ENCODE data around the gene ACVR1.

Gene ACVR1

DNA sequence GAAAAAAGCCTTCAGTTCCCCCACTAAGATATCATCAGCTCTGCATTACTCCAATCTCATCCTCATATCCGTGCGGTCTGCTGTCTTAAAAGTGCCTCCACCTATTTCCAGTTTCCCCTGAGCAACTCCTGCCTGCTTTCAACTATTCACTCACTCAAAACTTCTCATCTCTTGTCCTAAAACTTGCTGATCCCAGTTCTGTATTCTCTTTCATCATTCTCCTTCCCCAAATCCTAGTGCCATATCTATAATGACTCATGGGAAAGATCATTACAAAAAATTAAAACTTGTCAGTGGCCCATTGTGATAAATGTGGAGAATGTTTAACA, 20.0 kb downstream of the ACVR1 start:
- no peak for DNase-seq (ENCODE audit: extremely low read depth, low read depth)
- TF ChIP-seq, protein P1, sequence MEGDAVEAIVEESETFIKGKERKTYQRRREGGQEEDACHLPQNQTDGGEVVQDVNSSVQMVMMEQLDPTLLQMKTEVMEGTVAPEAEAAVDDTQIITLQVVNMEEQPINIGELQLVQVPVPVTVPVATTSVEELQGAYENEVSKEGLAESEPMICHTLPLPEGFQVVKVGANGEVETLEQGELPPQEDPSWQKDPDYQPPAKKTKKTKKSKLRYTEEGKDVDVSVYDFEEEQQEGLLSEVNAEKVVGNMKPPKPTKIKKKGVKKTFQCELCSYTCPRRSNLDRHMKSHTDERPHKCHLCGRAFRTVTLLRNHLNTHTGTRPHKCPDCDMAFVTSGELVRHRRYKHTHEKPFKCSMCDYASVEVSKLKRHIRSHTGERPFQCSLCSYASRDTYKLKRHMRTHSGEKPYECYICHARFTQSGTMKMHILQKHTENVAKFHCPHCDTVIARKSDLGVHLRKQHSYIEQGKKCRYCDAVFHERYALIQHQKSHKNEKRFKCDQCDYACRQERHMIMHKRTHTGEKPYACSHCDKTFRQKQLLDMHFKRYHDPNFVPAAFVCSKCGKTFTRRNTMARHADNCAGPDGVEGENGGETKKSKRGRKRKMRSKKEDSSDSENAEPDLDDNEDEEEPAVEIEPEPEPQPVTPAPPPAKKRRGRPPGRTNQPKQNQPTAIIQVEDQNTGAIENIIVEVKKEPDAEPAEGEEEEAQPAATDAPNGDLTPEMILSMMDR (IDR thresholded peaks at IDR 0.05; ENCODE audit: low read depth, low read length): no peak

DNA sequence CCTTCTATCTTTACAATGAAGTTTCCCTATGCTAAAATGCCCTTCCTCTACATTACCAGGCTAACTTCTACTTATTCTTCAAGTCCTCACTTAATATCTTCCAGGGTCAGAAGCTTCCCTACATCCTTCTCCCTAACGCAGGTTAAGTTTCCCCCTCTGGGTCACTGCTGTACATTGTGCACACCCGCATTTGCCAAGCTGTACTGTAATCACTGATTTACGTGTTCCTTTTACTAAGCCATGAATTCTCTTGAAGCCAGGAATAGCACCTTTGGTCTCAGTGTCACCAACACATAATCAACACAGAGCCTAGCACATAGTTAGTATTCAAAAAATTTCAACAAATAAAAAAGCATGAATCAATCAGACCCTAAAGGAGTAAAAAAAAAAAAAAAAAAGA, 22.3 kb downstream of the ACVR1 start:
- DNase-seq (ENCODE audit: extremely low read depth, low read depth): no peak
- TF ChIP-seq, protein P1 (IDR thresholded peaks at IDR 0.05; ENCODE audit: low read depth, low read length): no peak

DNA sequence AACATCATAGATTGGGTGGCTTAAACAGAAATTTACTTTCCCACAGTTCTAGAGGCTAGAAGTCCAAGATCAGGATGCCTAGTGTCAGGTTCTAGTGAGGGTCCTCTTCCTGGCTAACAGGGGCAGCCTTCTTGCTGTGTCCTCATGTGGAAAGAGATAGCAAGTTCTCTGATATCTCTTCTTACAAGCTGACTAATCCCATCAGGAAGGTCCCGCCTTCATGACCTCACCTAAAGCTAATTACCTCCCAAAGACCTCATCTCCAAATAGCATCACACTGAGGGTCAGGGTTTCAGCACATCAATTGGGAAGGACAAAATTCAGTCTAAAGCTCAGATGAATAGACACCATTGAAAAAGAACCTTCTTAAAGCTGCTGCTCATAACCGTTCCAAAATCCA, 22.9 kb downstream of the ACVR1 start:
- DNase-seq (ENCODE audit: extremely low read depth, low read depth): no peak
- TF ChIP-seq, protein P1 (IDR thresholded peaks at IDR 0.05; ENCODE audit: low read depth, low read length): no peak

DNA sequence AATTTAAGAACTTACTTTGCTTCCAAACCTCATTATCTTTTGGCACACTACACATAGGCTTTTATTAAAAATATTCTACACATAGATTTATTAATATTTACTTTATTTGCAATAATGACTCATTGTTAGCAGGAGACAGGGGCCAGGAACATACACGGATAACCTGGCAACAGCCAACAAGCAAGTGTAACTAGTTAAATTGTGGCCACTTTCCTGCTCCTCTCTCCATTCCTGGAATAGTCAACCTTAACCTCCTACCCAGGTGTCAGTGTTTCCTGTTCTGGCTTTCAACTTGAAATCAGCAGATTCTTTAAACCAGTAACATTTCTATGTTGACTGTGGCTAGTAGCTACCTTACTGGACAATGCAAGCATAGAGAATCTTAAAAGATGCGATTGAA, 26.5 kb downstream of the ACVR1 start:
- DNase-seq (ENCODE audit: extremely low read depth, low read depth): no peak
- TF ChIP-seq, protein P1 (IDR thresholded peaks at IDR 0.05; ENCODE audit: low read depth, low read length): no peak

DNA sequence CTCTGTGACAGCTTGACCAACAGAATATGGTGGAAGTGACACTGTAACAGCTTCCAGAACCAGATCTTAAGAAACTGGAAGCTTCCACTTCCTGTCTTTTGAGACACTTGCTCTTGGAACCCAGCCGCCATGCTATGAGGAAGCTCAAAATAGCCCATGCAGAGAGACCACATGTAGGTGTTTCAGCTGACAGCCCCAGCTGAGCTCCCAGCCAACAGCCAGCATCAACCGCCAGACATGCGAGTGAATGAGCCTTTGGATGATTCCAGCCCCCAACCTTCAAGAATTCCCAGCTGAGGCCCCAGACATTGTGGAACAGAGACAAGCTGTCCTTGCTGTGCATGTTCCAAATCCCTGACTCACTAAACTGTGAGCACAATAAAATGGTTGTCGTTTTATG, 27.9 kb downstream of the ACVR1 start:
- DNase-seq (ENCODE audit: extremely low read depth, low read depth): no peak
- TF ChIP-seq, protein P1 (IDR thresholded peaks at IDR 0.05; ENCODE audit: low read depth, low read length): no peak

DNA sequence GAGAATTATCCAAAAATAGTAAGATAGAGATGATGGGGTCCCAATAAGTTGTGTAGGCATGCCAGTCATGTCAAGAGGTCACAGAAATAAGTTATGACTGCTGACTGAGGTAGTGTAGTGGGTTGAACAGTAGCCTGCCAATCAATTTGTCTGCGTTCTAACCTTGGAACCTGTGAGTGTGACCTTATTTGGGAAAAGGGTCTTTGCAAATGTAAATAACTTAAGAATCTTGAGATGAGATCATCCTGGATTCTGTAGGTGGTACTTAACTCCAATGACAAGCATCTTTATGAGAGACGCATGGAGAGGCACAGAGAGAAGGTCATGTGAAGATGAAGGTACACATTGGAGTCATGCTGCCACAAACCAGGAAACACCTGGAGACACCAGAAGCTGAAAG, 31.0 kb downstream of the ACVR1 start:
- DNase-seq (ENCODE audit: extremely low read depth, low read depth): no peak
- TF ChIP-seq, protein P1 (IDR thresholded peaks at IDR 0.05; ENCODE audit: low read depth, low read length): no peak

DNA sequence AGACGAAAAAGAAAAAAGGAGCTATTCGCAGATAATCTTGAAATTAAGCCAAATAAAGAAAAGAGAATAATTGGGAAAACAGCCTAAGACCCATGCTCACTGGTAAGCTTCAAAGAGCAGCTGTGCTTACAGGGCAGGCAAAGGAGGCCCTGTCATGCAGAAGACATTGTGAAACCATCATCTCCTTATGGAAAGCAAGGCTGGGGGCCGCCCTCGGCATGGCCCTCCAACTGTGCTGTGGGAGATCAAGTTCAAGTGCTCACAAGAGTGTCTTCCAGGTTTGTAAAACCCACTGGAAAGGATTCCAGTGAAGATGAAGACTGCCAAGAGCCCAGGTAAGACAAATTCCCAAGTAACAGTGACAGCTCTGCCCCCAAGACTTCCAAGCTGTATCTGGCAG, 32.2 kb downstream of the ACVR1 start:
- TF ChIP-seq, protein P1 (IDR thresholded peaks at IDR 0.05; ENCODE audit: low read depth, low read length): no peak
- no peak for DNase-seq (ENCODE audit: extremely low read depth, low read depth)
